Lung (tissue), 12 donors: ENCODE results near the gene AP3M1. TPM values are rescaled to one million over a fixed set of nuclear protein-coding genes. Genes with fewer than 3 reads are reported as not detected.

ENCODE experiments used
- ATAC-seq: fragments of 200-7000 bp; cut with Tn5 transposase; one replicate; pipeline ENCODE4 v1.9.1; 2020; ENCODE audit warnings: moderate number of reproducible peaks; ENCODE audit not compliant: insufficient read depth, low FRiP score
- DNase-seq, 3 donors: peaks; one replicate each; pipeline ENCODE4 v3.0.0-alpha.2; 2013 to 2017
- H3K27ac ChIP-seq, 2 donors: one replicate each; pipeline ENCODE4 v1.5.1; 2013; ENCODE audit warnings: mild to moderate bottlenecking in 2 of 2, moderate library complexity in 2 of 2, control low read depth in 1 of 2, inconsistent platforms in 1 of 2, low read depth in 1 of 2, low read length in 1 of 2
- H3K27me3 ChIP-seq, 3 donors: one replicate each; pipeline ENCODE4 v1.5.1; 2013; ENCODE audit warnings: low read length in 2 of 3; ENCODE audit not compliant: control insufficient read depth in 3 of 3, insufficient read depth in 3 of 3
- H3K36me3 ChIP-seq, 4 donors: one replicate each; pipeline ENCODE4 v1.5.1; 2013; ENCODE audit warnings: low read length in 4 of 4, mild to moderate bottlenecking in 1 of 4, moderate library complexity in 1 of 4; ENCODE audit not compliant: control insufficient read depth in 4 of 4, insufficient read depth in 4 of 4
- H3K4me1 ChIP-seq, 5 donors: one replicate each; pipeline ENCODE4 v1.5.1; 2013; ENCODE audit warnings: low read length in 5 of 5, mild to moderate bottlenecking in 2 of 5, moderate library complexity in 1 of 5; ENCODE audit not compliant: control insufficient read depth in 5 of 5, insufficient read depth in 5 of 5
- H3K4me3 ChIP-seq: one replicate; pipeline ENCODE4 v1.5.1; 2013; ENCODE audit warnings: mild to moderate bottlenecking, control low read depth, moderate library complexity
- H3K9ac ChIP-seq, 2 donors: one replicate each; pipeline ENCODE4 v1.5.1; 2013; ENCODE audit warnings: low read length in 2 of 2, control low read depth in 1 of 2; ENCODE audit not compliant: insufficient read depth in 1 of 2
- H3K9me3 ChIP-seq, 4 donors: one replicate each; pipeline ENCODE4 v1.5.1; 2013; ENCODE audit warnings: low read length in 3 of 4, mild to moderate bottlenecking in 1 of 4, moderate library complexity in 1 of 4; ENCODE audit not compliant: control insufficient read depth in 4 of 4, insufficient read depth in 3 of 4
- CTCF ChIP-seq: IDR thresholded peaks from 2 replicates; pipeline ENCODE4 v1.5.1; 2012; ENCODE audit warnings: mild to moderate bottlenecking; ENCODE audit errors: control extremely low read depth, extremely low read depth
- WGBS, 2 donors: extraction: QIAGEN DNeasy Blood & Tissue Kit; methylation state at CpG; one replicate each; pipeline ENCODE4 v1.1.7; 2013; 5-methylcytosine and 5-hydroxymethylcytosine counted together
- polyA plus RNA-seq, 2 donors: library from polyadenylated mRNA; stranded (reverse); fragments of 200-250 nt; gene quantifications; one replicate each; pipeline ENCODE4 v1.2.1, GENCODE V29; 2013
- total RNA-seq, 2 donors: library from RNA; depleted of rRNA in 1 of 2; stranded (reverse); fragments of >200 nt in 1 of 2; gene quantifications; one replicate each; pipeline ENCODE4 v1.2.1, GENCODE V29; 2014 to 2021
- donor health status: control.
- donor health status: control.
- donor health status: Bipolar disorder and iron deficiency.
- donor health status: healthy.
- donor health status: DM: yes; HTN: yes; CAD: no.

AP3M1 gene
- total and polyA plus RNA-seq, 4 donors: 9.0 to 51.9 (median 25.0) TPM

- DNase-seq (no peak), ATAC-seq (no peak)
- no peak overlapping the region for H3K27ac ChIP-seq
- no peak overlapping the region for H3K4me3 ChIP-seq
- H3K27me3 ChIP-seq: no peaks in the 10 kb centered on the region
- no peaks in the 10 kb centered on the region for H3K36me3 ChIP-seq
- WGBS, 2 donors: 25 to 58% methylated on average over 1 of the region's 1 CpG
- H3K9ac ChIP-seq: no peak overlapping the region
- no peaks in the 10 kb centered on the region for H3K9me3 ChIP-seq
- no peak for TF ChIP-seq CTCF
- peaks cover 0 to 2% (median 0%) of the 10 kb centered on the region in 5 donors for H3K4me1 ChIP-seq
Measured at GRCh38 chr10:74167443-74167842, 16.8 kb upstream of the AP3M1 start.

- 40 to 41% methylated on average over 2 of the region's 2 CpGs for WGBS, 2 donors
- no peaks in the 10 kb centered on the region for H3K27me3 ChIP-seq
- H3K4me1 ChIP-seq: peaks cover 0 to 2% (median 0%) of the 10 kb centered on the region in 5 donors
- no peak for TF ChIP-seq CTCF
- no peak overlapping the region for H3K4me3 ChIP-seq
- no peak overlapping the region for H3K9ac ChIP-seq
- no peak for DNase-seq
- no peaks in the 10 kb centered on the region for H3K9me3 ChIP-seq
- ATAC-seq: no peak
- no peaks in the 10 kb centered on the region for H3K36me3 ChIP-seq
- H3K27ac ChIP-seq: no peak overlapping the region
Measured at GRCh38 chr10:74165530-74165901, 14.9 kb upstream of the AP3M1 start.

GRCh38 chr10:74164716-74165529 is 14.3 kb upstream of the AP3M1 start:
- no peaks in the 10 kb centered on the region for H3K9me3 ChIP-seq
- H3K4me1 ChIP-seq: peaks cover 0 to 2% (median 0%) of the 10 kb centered on the region in 5 donors
- no peak for TF ChIP-seq CTCF
- WGBS, 2 donors: 53 to 66% methylated on average over 6 of the region's 6 CpGs
- no peaks in the 10 kb centered on the region for H3K27me3 ChIP-seq
- peak overlapping the region in 1 of 2 donors; percentile 83 for H3K9ac ChIP-seq
- peak overlapping the region in 1 of 2 donors; percentile 9 for H3K27ac ChIP-seq
- DNase-seq: peak in 2 of 3 donors; percentile 58 to 64
- no peak for ATAC-seq
- no peak overlapping the region for H3K4me3 ChIP-seq
- H3K36me3 ChIP-seq: no peaks in the 10 kb centered on the region
